Neural cell (in vitro differentiated cells): ENCODE results near the gene UBE4B. TPM values are rescaled to one million over a fixed set of nuclear protein-coding genes. Genes with fewer than 3 reads are reported as not detected.
"Not testable (repeated sequence)": the region's sequence is repeated elsewhere in the genome, so short reads cannot be mapped to it uniquely, and the experiment has no call there.

Experiments
- H2AFZ ChIP-seq: fragments of 200-600, 300-800 bp; sonication (generic), shearing (Covaris generic); 2 replicates; pipeline ENCODE4 v1.6.0; 2014; ENCODE audit warnings: low read depth, mild to moderate bottlenecking, antibody characterized with exemption, low read length, moderate library complexity
- H3F3A ChIP-seq: fragments of 200-600 bp; shearing (Covaris generic); 2 replicates; pipeline ENCODE4 v1.6.1; 2016; ENCODE audit warnings: mild to moderate bottlenecking, moderate library complexity, mixed read lengths, antibody characterized with exemption, low read length; ENCODE audit not compliant: insufficient read depth, poor library complexity, severe bottlenecking
- H3K27ac ChIP-seq: fragments of 200-600, 300-800 bp; sonication (generic), shearing (Covaris generic); 2 replicates; pipeline ENCODE4 v1.5.1; 2014; ENCODE audit warnings: mild to moderate bottlenecking, low read length, moderate library complexity
- H3K27me3 ChIP-seq: fragments of 300-800, 200-600 bp; sonication (generic), shearing (Covaris generic); 2 replicates; pipeline ENCODE4 v1.6.0; 2014; ENCODE audit warnings: mild to moderate bottlenecking, low read depth, low read length, moderate library complexity; ENCODE audit not compliant: insufficient read depth
- H3K36me3 ChIP-seq: fragments of 300-800, 200-600 bp; sonication (generic), shearing (Covaris generic); 2 replicates; pipeline ENCODE4 v1.5.1; 2014; ENCODE audit warnings: mild to moderate bottlenecking, antibody characterized with exemption, low read length, moderate library complexity; ENCODE audit not compliant: insufficient read depth
- H3K4me2 ChIP-seq: fragments of 300-800, 200-600 bp; sonication (generic), shearing (Covaris generic); 2 replicates; pipeline ENCODE4 v1.6.0; 2014; ENCODE audit warnings: mild to moderate bottlenecking, low read length
- H3K4me3 ChIP-seq: fragments of 300-800, 200-600 bp; sonication (generic), shearing (Covaris generic); 2 replicates; pipeline ENCODE4 v1.5.1; 2014; ENCODE audit warnings: mild to moderate bottlenecking, low read length, moderate library complexity
- H3K79me2 ChIP-seq: fragments of 200-600 bp; shearing (Covaris generic); replicated peaks from 2 replicates; pipeline ENCODE4 v1.6.0; 2014; ENCODE audit warnings: mild to moderate bottlenecking, low read length, moderate library complexity; ENCODE audit not compliant: insufficient read depth
- H3K9ac ChIP-seq: fragments of 300-800, 200-600 bp; sonication (generic), shearing (Covaris generic); 2 replicates; pipeline ENCODE4 v1.6.1; 2016; ENCODE audit warnings: mild to moderate bottlenecking, low read length, mixed read lengths
- H3K9me2 ChIP-seq: fragments of 200-600 bp; shearing (Covaris generic); 2 replicates; pipeline ENCODE4 v1.6.1; 2016; ENCODE audit warnings: mild to moderate bottlenecking, low read length, mixed read lengths; ENCODE audit not compliant: insufficient read depth
- H3K9me3 ChIP-seq: fragments of 200-600, 300-800 bp; sonication (generic), shearing (Covaris generic); 2 replicates; pipeline ENCODE4 v1.6.1; 2016; ENCODE audit warnings: mild to moderate bottlenecking, mixed run types, low read length, moderate library complexity, mixed read lengths
- H4K20me1 ChIP-seq: fragments of 200-600 bp; shearing (Covaris generic); 2 replicates; pipeline ENCODE4 v1.6.1; 2016; ENCODE audit warnings: mild to moderate bottlenecking, mixed run types; ENCODE audit not compliant: insufficient read depth
- CTCF ChIP-seq: fragments of 450-650 bp; IDR thresholded peaks from 2 replicates; pipeline ENCODE4 v1.5.1; 2014; ENCODE audit warnings: antibody characterized with exemption, mild to moderate bottlenecking, moderate library complexity; ENCODE audit not compliant: poor library complexity, severe bottlenecking
- EP300 ChIP-seq: fragments of 450-650 bp; conservative IDR thresholded peaks from 2 replicates; pipeline ENCODE4 v1.6.1; 2014; ENCODE audit warnings: antibody characterized with exemption, mild to moderate bottlenecking, moderate library complexity; ENCODE audit not compliant: poor library complexity, severe bottlenecking
- EZH2 ChIP-seq: fragments of 200-600, 300-800 bp; shearing (Covaris generic), sonication (generic); IDR thresholded peaks from 2 replicates; pipeline ENCODE4 v1.6.1; 2014; ENCODE audit warnings: antibody characterized with exemption, low read length, borderline replicate concordance, mild to moderate bottlenecking; ENCODE audit not compliant: insufficient read depth, poor library complexity, severe bottlenecking
- MXI1 ChIP-seq: fragments of 450-650 bp; conservative IDR thresholded peaks from 2 replicates; pipeline ENCODE4 v1.6.1; 2014; ENCODE audit warnings: antibody characterized with exemption, mild to moderate bottlenecking; ENCODE audit not compliant: poor library complexity, severe bottlenecking
- POLR2AphosphoS5 ChIP-seq: IDR thresholded peaks from 2 replicates; pipeline ENCODE4 v1.6.1; 2012
- RAD21 ChIP-seq: fragments of 450-650 bp; conservative IDR thresholded peaks from 2 replicates; pipeline ENCODE4 v1.6.1; 2014; ENCODE audit warnings: antibody characterized with exemption, mild to moderate bottlenecking, moderate library complexity
- REST ChIP-seq: IDR thresholded peaks from 2 replicates; pipeline ENCODE4 v1.6.1; 2012; ENCODE audit warnings: borderline replicate concordance
- SMC3 ChIP-seq: fragments of 450-650 bp; conservative IDR thresholded peaks from 2 replicates; pipeline ENCODE4 v1.6.1; 2014; ENCODE audit warnings: antibody characterized with exemption, mild to moderate bottlenecking, moderate library complexity; ENCODE audit not compliant: poor library complexity
- TAF1 ChIP-seq: IDR thresholded peaks from 2 replicates; pipeline ENCODE4 v1.6.1; 2012; ENCODE audit warnings: low read depth
- polyA plus RNA-seq: library from polyadenylated mRNA; depleted of rRNA; stranded (reverse); fragments of >200 nt; gene quantifications from 2 replicates; pipeline ENCODE4 v1.2.3, GENCODE V29; 2014

The UBE4B gene
- polyA plus RNA-seq, 1 donor from 2014 or later: 28.9 TPM

- Histone ChIP-seq H3K27me3 (no peaks in the 10 kb centered on the region), H3K9ac (no peak overlapping the region), H3K9me2 (no peaks in the 10 kb centered on the region), H3K27ac (no peak overlapping the region), H3K9me3 (no peaks in the 10 kb centered on the region), H3K4me3 (no peak overlapping the region), H4K20me1 (no peaks in the 10 kb centered on the region), H3K79me2 (no peaks in the 10 kb centered on the region), H2AFZ (no peak overlapping the region), H3K4me2 (no peak overlapping the region), H3K36me3 (no peaks in the 10 kb centered on the region), H3F3A (no peaks in the 10 kb centered on the region)
- no peak for TF ChIP-seq RAD21
- no peak for TF ChIP-seq REST
- no peak for TF ChIP-seq SMC3
- TF ChIP-seq CTCF: no peak
- no peak for TF ChIP-seq TAF1
- TF ChIP-seq POLR2AphosphoS5: no peak
- no peak for TF ChIP-seq EP300
- TF ChIP-seq EZH2: no peak
- no peak for TF ChIP-seq MXI1
Observed at GRCh38 chr1:10020086-10020485, 12.7 kb upstream of the UBE4B start.

GRCh38 chr1:10020678-10021077, 12.1 kb upstream of the UBE4B start:
- H2AFZ ChIP-seq: not testable (repeated sequence)

GRCh38 chr1:10021992-10022391, 10.8 kb upstream of the UBE4B start:
- not testable (repeated sequence) for H3F3A ChIP-seq, H4K20me1 ChIP-seq, H2AFZ ChIP-seq, H3K27ac ChIP-seq, H3K9ac ChIP-seq, H3K36me3 ChIP-seq, H3K4me2 ChIP-seq, H3K9me3 ChIP-seq, H3K27me3 ChIP-seq, H3K4me3 ChIP-seq, H3K79me2 ChIP-seq, H3K9me2 ChIP-seq

More at GRCh38 chr1:10020678-10021077, 12.1 kb upstream of the UBE4B start:
- not testable (repeated sequence) for H4K20me1 ChIP-seq, H3K79me2 ChIP-seq, H3K9me3 ChIP-seq, H3K4me3 ChIP-seq, H3K9ac ChIP-seq, H3K27me3 ChIP-seq, H3K36me3 ChIP-seq, H3F3A ChIP-seq, H3K27ac ChIP-seq, H3K9me2 ChIP-seq, H3K4me2 ChIP-seq
